SK-N-SH (cell line): Measurements from ENCODE around the gene MCRIP2. TPM values are rescaled to one million over a fixed set of nuclear protein-coding genes. Genes with fewer than 3 reads are reported as not detected.

Experiments
- CTCF ChIA-PET: fragments of 300-600, 350-600 bp; formaldehyde crosslinking; extraction: SDS; loops from one replicate; lab custom pipeline; 2021; lab: Yijun Ruan, JAX
- POLR2A ChIA-PET: fragments of 350-600 bp; sonication (Branson Sonifier 250); formaldehyde crosslinking; extraction: SDS; loops from one replicate; lab custom pipeline; 2020; ENCODE audit warnings: antibody characterized with exemption, inconsistent platforms; lab: Yijun Ruan, JAX
- DNase-seq: peaks from one replicate; pipeline ENCODE4 v3.0.0; 2012
- H2AFZ ChIP-seq: fragments of 200-600 bp; sonication (generic); 2 replicates; pipeline ENCODE4 v1.8.1; 2016; ENCODE audit warnings: antibody characterized with exemption, mild to moderate bottlenecking, low read depth
- H3F3A ChIP-seq: fragments of 200-600 bp; sonication (generic); replicated peaks from 2 replicates; pipeline ENCODE3; 2016; ENCODE audit warnings: antibody characterized with exemption, mild to moderate bottlenecking; ENCODE audit not compliant: insufficient read depth
- H3K27ac ChIP-seq, 2 experiments: fragments of 200-500 bp in 1 of 2; fragments of 200-600 bp in 1 of 2; sonication (Bioruptor generic) in 1 of 2; sonication (generic), shearing (Covaris generic) in 1 of 2; 2 replicates each; pipeline versions ENCODE4 v1.5.1 to v1.6.1; 2014 to 2016; ENCODE audit warnings: low read depth in 2 of 2, inconsistent platforms in 1 of 2, low read length in 1 of 2, mild to moderate bottlenecking in 1 of 2, mixed read lengths in 1 of 2
- H3K27me3 ChIP-seq: fragments of 200-600 bp; sonication (generic), shearing (Covaris generic); 2 replicates; pipeline ENCODE4 v1.6.1; 2016; ENCODE audit warnings: mixed run types; ENCODE audit not compliant: insufficient read depth
- H3K36me3 ChIP-seq, 2 experiments: fragments of 200-500 bp in 1 of 2; fragments of 200-600 bp in 1 of 2; sonication (Bioruptor generic) in 1 of 2; sonication (generic) in 1 of 2; replicated peaks in 1 of 2; 2 replicates each; pipeline versions ENCODE3 to v1.5.1; 2014 to 2016; ENCODE audit warnings: low read length in 1 of 2, mild to moderate bottlenecking in 1 of 2; ENCODE audit not compliant: insufficient read depth in 2 of 2, control insufficient read depth in 1 of 2
- H3K4me1 ChIP-seq, 2 experiments: fragments of 200-500 bp in 1 of 2; fragments of 200-600 bp in 1 of 2; sonication (Bioruptor generic) in 1 of 2; sonication (generic), shearing (Covaris generic) in 1 of 2; 2 replicates each; pipeline versions ENCODE4 v1.5.1 to v1.6.1; 2014 to 2016; ENCODE audit warnings: low read depth in 1 of 2, low read length in 1 of 2, mixed run types in 1 of 2; ENCODE audit not compliant: insufficient read depth in 2 of 2, control insufficient read depth in 1 of 2
- H3K4me2 ChIP-seq: fragments of 200-600 bp; sonication (generic), shearing (Covaris generic); 2 replicates; pipeline ENCODE4 v1.6.1; 2017; ENCODE audit warnings: mixed run types
- H3K4me3 ChIP-seq, 2 experiments: fragments of 200-500 bp in 1 of 2; fragments of 200-600 bp in 1 of 2; sonication (Bioruptor generic) in 1 of 2; sonication (generic), shearing (Covaris generic) in 1 of 2; 2 replicates each; pipeline versions ENCODE4 v1.5.1 to v1.8.1; 2014 to 2016; ENCODE audit warnings: low read depth in 2 of 2, inconsistent platforms in 1 of 2, low read length in 1 of 2, mild to moderate bottlenecking in 1 of 2, mixed read lengths in 1 of 2, moderate library complexity in 1 of 2
- H3K79me2 ChIP-seq: fragments of 200-600 bp; sonication (generic); 2 replicates; pipeline ENCODE4 v1.8.1; 2017; ENCODE audit warnings: mild to moderate bottlenecking; ENCODE audit not compliant: insufficient read depth
- H3K9ac ChIP-seq: fragments of 200-600 bp; sonication (generic); 2 replicates; pipeline ENCODE4 v1.6.1; 2017; ENCODE audit warnings: mixed run types
- H3K9me2 ChIP-seq: fragments of 200-600 bp; sonication (generic); 2 replicates; pipeline ENCODE4 v1.6.1; 2017; ENCODE audit warnings: mixed run types
- H3K9me3 ChIP-seq: fragments of 200-600 bp; sonication (generic); 2 replicates; pipeline ENCODE4 v1.6.1; 2017; ENCODE audit warnings: mixed run types, mild to moderate bottlenecking, moderate library complexity
- H4K20me1 ChIP-seq: fragments of 200-600 bp; sonication (generic); 2 replicates; pipeline ENCODE4 v1.6.1; 2017; ENCODE audit warnings: mild to moderate bottlenecking, mixed run types; ENCODE audit not compliant: insufficient read depth
- FOSL2 ChIP-seq: IDR thresholded peaks from 2 replicates; pipeline ENCODE4 v1.4.0; 2012; ENCODE audit warnings: low read depth, mild to moderate bottlenecking, moderate library complexity, borderline replicate concordance
- GABPA ChIP-seq: IDR thresholded peaks from 2 replicates; pipeline ENCODE4 v1.4.0; 2012; ENCODE audit warnings: low read depth, mild to moderate bottlenecking
- MEF2A ChIP-seq: IDR thresholded peaks from 2 replicates; pipeline ENCODE4 v1.4.0; 2012; ENCODE audit warnings: low read depth, borderline replicate concordance
- MXI1 ChIP-seq: IDR thresholded peaks from 2 replicates; pipeline ENCODE4 v1.6.1; 2012; ENCODE audit warnings: mild to moderate bottlenecking, low read depth, low read length, improper control_type of control experiment
- POLR2AphosphoS5 ChIP-seq: IDR thresholded peaks from 2 replicates; pipeline ENCODE4 v1.6.1; 2012; ENCODE audit warnings: low read depth, low read length
- RAD21 ChIP-seq: IDR thresholded peaks from 2 replicates; pipeline ENCODE4 v1.6.1; 2012; ENCODE audit warnings: mild to moderate bottlenecking, low read length
- RCOR1 ChIP-seq: fragments of 150-350 bp; IDR thresholded peaks from 2 replicates; pipeline ENCODE4 v1.6.1; 2017; ENCODE audit warnings: antibody characterized with exemption, low read length
- RFX5 ChIP-seq: IDR thresholded peaks from 2 replicates; pipeline ENCODE4 v1.6.1; 2012; ENCODE audit warnings: mild to moderate bottlenecking, improper control_type of control experiment, low read length
- TCF12 ChIP-seq: IDR thresholded peaks from 2 replicates; pipeline ENCODE4 v1.4.0; 2012
- YY1 ChIP-seq: IDR thresholded peaks from 2 replicates; pipeline ENCODE4 v1.4.0; 2012; ENCODE audit warnings: low read depth, mild to moderate bottlenecking
- WGBS: methylation state at CpG from one replicate; pipeline ENCODE4 v1.1.6; 2017; ENCODE audit warnings: low lambda C conversion rate; 5-methylcytosine and 5-hydroxymethylcytosine counted together
- polyA plus RNA-seq, 3 experiments: library from polyadenylated mRNA; depleted of rRNA; stranded (reverse); fragments of >200 nt; gene quantifications; 2 replicates each; pipeline ENCODE4 v1.2.3, GENCODE V29; 2012
- TF ChIP-seq, protein P1 (sequence below): IDR thresholded peaks from 2 replicates; pipeline ENCODE4 v1.4.0; 2012; ENCODE audit warnings: low read depth, borderline replicate concordance
- TF ChIP-seq, protein P2 (sequence below): fragments of 150-350 bp; IDR thresholded peaks from 2 replicates; pipeline ENCODE4 v1.6.1; 2017; ENCODE audit warnings: antibody characterized with exemption, low read length, low read depth, borderline replicate concordance
- TF ChIP-seq, protein P3 (sequence below): IDR thresholded peaks from 2 replicates; pipeline ENCODE4 v1.6.1; 2012; ENCODE audit warnings: mild to moderate bottlenecking, low read depth, low read length, moderate library complexity

MCRIP2 gene
- polyA plus RNA-seq, 1 of the 3 experiments (the other 2 are of a cell fraction): 36.9 TPM

DNA sequence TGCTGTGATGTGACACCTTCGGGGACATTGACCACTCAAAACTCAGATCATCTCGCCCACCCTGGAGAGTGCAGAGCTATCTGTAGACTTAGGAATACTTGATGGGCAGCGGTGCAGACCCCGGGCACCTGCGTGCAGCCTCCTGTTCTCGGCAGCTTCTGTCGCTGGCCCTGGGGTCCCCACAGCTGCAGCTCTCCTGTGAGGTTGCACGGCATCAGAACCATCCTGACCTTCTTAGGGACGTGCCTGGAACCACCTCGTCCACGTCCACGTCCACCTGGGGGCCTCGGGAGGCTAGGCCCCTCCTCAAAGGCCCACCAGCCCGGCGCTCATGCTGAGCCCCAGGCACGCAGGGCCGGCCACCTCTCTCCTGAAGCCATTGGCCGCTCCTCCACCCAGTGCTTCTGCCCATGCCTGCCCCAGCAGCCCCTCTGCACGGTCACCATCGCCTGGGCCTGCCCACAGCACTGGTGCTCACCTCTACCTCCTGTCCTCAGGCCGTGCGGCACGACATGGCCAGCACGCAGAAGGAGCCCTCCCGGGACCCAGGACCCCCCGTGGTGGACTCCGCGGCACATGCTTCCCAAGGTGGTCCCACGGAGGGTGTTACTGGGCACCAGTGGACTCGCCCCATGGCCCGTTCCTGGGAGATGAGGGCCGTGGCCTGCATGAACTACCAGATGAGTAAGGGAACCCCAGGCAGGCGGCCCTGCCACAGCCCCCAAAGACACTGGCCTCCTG is 13.1 kb upstream of the MCRIP2 start:
- WGBS: 97% methylated on average over 12 of the region's 33 CpGs
- Histone ChIP-seq H3K4me3 (no peak overlapping the region), H4K20me1 (no peaks in the 10 kb centered on the region), H2AFZ (no peak overlapping the region), H3K27ac (no peak overlapping the region; a peak in 1 of 4 replicates), H3K27me3 (no peaks in the 10 kb centered on the region), H3K79me2 (no peaks in the 10 kb centered on the region), H3K9ac (no peak overlapping the region), H3K36me3 (peaks cover 0 to 9% of the 10 kb centered on the region in 2 experiments), H3K9me2 (no peaks in the 10 kb centered on the region), H3K4me2 (no peak overlapping the region), H3K4me1 (peaks cover 10 to 38% of the 10 kb centered on the region in 2 experiments; a peak in 3 of 4 replicates), H3K9me3 (no peaks in the 10 kb centered on the region), H3F3A (peaks cover 5% of the 10 kb centered on the region)
- CTCF ChIA-PET: interaction anchor here (0.8 to 2.6 kb wide), 4 partner anchors 19 to 39 kb away, joined by 3 to 12 read pairs (median 3); partner anchors contain the start of gene RAB40C
- DNase-seq: no peak
- TF ChIP-seq FOSL2 (no peak), MXI1 (no peak), RFX5 (no peak), TCF12 (no peak), RCOR1 (no peak), RAD21 (no peak), POLR2AphosphoS5 (no peak), GABPA (no peak), MEF2A (no peak), YY1 (no peak)
- TF ChIP-seq, protein P1, sequence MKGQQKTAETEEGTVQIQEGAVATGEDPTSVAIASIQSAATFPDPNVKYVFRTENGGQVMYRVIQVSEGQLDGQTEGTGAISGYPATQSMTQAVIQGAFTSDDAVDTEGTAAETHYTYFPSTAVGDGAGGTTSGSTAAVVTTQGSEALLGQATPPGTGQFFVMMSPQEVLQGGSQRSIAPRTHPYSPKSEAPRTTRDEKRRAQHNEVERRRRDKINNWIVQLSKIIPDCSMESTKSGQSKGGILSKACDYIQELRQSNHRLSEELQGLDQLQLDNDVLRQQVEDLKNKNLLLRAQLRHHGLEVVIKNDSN: no peak
- TF ChIP-seq, protein P2, sequence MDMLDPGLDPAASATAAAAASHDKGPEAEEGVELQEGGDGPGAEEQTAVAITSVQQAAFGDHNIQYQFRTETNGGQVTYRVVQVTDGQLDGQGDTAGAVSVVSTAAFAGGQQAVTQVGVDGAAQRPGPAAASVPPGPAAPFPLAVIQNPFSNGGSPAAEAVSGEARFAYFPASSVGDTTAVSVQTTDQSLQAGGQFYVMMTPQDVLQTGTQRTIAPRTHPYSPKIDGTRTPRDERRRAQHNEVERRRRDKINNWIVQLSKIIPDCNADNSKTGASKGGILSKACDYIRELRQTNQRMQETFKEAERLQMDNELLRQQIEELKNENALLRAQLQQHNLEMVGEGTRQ: no peak
- TF ChIP-seq, protein P3, sequence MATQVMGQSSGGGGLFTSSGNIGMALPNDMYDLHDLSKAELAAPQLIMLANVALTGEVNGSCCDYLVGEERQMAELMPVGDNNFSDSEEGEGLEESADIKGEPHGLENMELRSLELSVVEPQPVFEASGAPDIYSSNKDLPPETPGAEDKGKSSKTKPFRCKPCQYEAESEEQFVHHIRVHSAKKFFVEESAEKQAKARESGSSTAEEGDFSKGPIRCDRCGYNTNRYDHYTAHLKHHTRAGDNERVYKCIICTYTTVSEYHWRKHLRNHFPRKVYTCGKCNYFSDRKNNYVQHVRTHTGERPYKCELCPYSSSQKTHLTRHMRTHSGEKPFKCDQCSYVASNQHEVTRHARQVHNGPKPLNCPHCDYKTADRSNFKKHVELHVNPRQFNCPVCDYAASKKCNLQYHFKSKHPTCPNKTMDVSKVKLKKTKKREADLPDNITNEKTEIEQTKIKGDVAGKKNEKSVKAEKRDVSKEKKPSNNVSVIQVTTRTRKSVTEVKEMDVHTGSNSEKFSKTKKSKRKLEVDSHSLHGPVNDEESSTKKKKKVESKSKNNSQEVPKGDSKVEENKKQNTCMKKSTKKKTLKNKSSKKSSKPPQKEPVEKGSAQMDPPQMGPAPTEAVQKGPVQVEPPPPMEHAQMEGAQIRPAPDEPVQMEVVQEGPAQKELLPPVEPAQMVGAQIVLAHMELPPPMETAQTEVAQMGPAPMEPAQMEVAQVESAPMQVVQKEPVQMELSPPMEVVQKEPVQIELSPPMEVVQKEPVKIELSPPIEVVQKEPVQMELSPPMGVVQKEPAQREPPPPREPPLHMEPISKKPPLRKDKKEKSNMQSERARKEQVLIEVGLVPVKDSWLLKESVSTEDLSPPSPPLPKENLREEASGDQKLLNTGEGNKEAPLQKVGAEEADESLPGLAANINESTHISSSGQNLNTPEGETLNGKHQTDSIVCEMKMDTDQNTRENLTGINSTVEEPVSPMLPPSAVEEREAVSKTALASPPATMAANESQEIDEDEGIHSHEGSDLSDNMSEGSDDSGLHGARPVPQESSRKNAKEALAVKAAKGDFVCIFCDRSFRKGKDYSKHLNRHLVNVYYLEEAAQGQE: no peak
- POLR2A ChIA-PET: no interaction called here
